GM12878 (cell line): Measurements from ENCODE around the gene C1QL4. TPM values are rescaled to one million over a fixed set of nuclear protein-coding genes. Genes with fewer than 3 reads are reported as not detected.
A peak's percentile ranks its signal among the peaks of the same experiment; 100 is the strongest.

Experiments used
- ATF7 ChIP-seq: fragments of 450-650 bp; IDR thresholded peaks from 2 replicates; pipeline ENCODE4 v1.6.1; 2016; ENCODE audit warnings: low read depth, mild to moderate bottlenecking
- BHLHE40 ChIP-seq, 2 experiments: fragments of 450-650 bp in 1 of 2; IDR thresholded peaks; 2 replicates each; pipeline ENCODE4 v1.6.1; 2011 to 2017; ENCODE audit warnings: low read depth in 2 of 2, borderline replicate concordance in 1 of 2, improper control_type of control experiment in 1 of 2, low read length in 1 of 2, mild to moderate bottlenecking in 1 of 2
- CTCF ChIP-seq, 3 experiments: IDR thresholded peaks in 2 of 3; conservative IDR thresholded peaks in 1 of 3; 2 replicates each; pipeline ENCODE4 v1.5.1; 2011; ENCODE audit warnings: low read depth in 3 of 3, low read length in 3 of 3, mild to moderate bottlenecking in 3 of 3, control low read depth in 2 of 3, moderate library complexity in 2 of 3, inconsistent platforms in 1 of 3, mixed read lengths in 1 of 3; ENCODE audit not compliant: control insufficient read depth in 2 of 3, insufficient read depth in 1 of 3; ENCODE audit errors: extremely low read depth in 1 of 3
- CUX1 ChIP-seq: IDR thresholded peaks from 2 replicates; pipeline ENCODE4 v1.6.1; 2012; ENCODE audit warnings: improper control_type of control experiment, low read depth, low read length; ENCODE audit not compliant: insufficient replicate concordance
- FOXM1 ChIP-seq: IDR thresholded peaks from 2 replicates; pipeline ENCODE4 v1.6.1; 2012; ENCODE audit warnings: low read depth, mild to moderate bottlenecking, inconsistent platforms, low read length, moderate library complexity
- GABPA ChIP-seq: IDR thresholded peaks from 2 replicates; pipeline ENCODE4 v1.6.1; 2014; ENCODE audit warnings: antibody characterized with exemption, low read depth, mild to moderate bottlenecking, inconsistent platforms
- MEF2A ChIP-seq: IDR thresholded peaks from 2 replicates; pipeline ENCODE4 v1.6.1; 2011; ENCODE audit warnings: low read depth, mild to moderate bottlenecking, low read length, moderate library complexity; ENCODE audit not compliant: insufficient read depth
- MTA2 ChIP-seq: fragments of 450-650 bp; IDR thresholded peaks from 2 replicates; pipeline ENCODE4 v1.6.1; 2016; ENCODE audit warnings: low read depth, mild to moderate bottlenecking, moderate library complexity
- MTA3 ChIP-seq: IDR thresholded peaks from 2 replicates; pipeline ENCODE4 v1.6.1; 2012; ENCODE audit warnings: low read length, inconsistent platforms, borderline replicate concordance
- MXI1 ChIP-seq: fragments of 150-350 bp; IDR thresholded peaks from 2 replicates; pipeline ENCODE4 v1.6.1; 2011; ENCODE audit warnings: low read depth, mild to moderate bottlenecking, inconsistent platforms, low read length, improper control_type of control experiment
- NBN ChIP-seq: fragments of 450-650 bp; IDR thresholded peaks from 2 replicates; pipeline ENCODE4 v1.6.1; 2016
- NKRF ChIP-seq: fragments of 450-650 bp; conservative IDR thresholded peaks from 2 replicates; pipeline ENCODE4 v1.6.1; 2017; ENCODE audit warnings: mild to moderate bottlenecking, moderate library complexity
- NR2C1 ChIP-seq: fragments of 450-650 bp; IDR thresholded peaks from 2 replicates; pipeline ENCODE4 v1.6.1; 2017; ENCODE audit warnings: antibody characterized with exemption, mild to moderate bottlenecking, moderate library complexity
- NR2F1 ChIP-seq: fragments of 450-650 bp; conservative IDR thresholded peaks from 2 replicates; pipeline ENCODE4 v1.6.1; 2017; ENCODE audit warnings: mild to moderate bottlenecking
- PBX3 ChIP-seq: IDR thresholded peaks from 2 replicates; pipeline ENCODE4 v1.6.1; 2011; ENCODE audit warnings: mild to moderate bottlenecking, low read depth, low read length, moderate library complexity; ENCODE audit not compliant: insufficient replicate concordance
- POLR2AphosphoS5 ChIP-seq: IDR thresholded peaks from 2 replicates; pipeline ENCODE4 v1.6.1; 2011; ENCODE audit warnings: mild to moderate bottlenecking, low read length, inconsistent platforms
- TBL1XR1 ChIP-seq: IDR thresholded peaks from 2 replicates; pipeline ENCODE4 v1.6.1; 2012; ENCODE audit warnings: low read depth, low read length, improper control_type of control experiment
- TCF3 ChIP-seq: IDR thresholded peaks from 2 replicates; pipeline ENCODE4 v1.6.1; 2012; ENCODE audit warnings: low read depth, mild to moderate bottlenecking, low read length, borderline replicate concordance; ENCODE audit not compliant: insufficient read depth
- YY1 ChIP-seq: IDR thresholded peaks from 2 replicates; pipeline ENCODE4 v1.6.1; 2011; ENCODE audit warnings: low read depth, mild to moderate bottlenecking, low read length
- polyA plus RNA-seq, 11 experiments: library from polyadenylated mRNA; depleted of rRNA in 4 of 11; unstranded in 6 of 11; stranded (reverse) in 5 of 11; fragments of >200 nt; fragmentation: Nextera tagmentation in 4 of 11; fragmentation: Illumina TruSeq in 1 of 11; extraction: Ambion mirVana in 4 of 11; extraction: Trizol in 1 of 11; gene quantifications; 1 replicate in 1 of 11; 2 replicates in 10 of 11; pipeline versions ENCODE4 v1.2.1 to v1.2.3, GENCODE V29; 2011 to 2016; ENCODE audit warnings: inconsistent platforms in 2 of 11, missing spikeins in 2 of 11, low read depth in 1 of 11
- total RNA-seq, 4 experiments: library from RNA; depleted of rRNA in 3 of 4; stranded (reverse); fragments of >200 nt in 3 of 4; fragmentation: Illumina TruSeq in 1 of 4; extraction: Trizol in 1 of 4; gene quantifications; 2 replicates each; pipeline versions ENCODE4 v1.2.1 to v1.2.3, GENCODE V29; 2013 to 2021

The C1QL4 gene
- total and polyA plus RNA-seq, 10 of the 15 experiments (the other 5 are each of a cell fraction or from before 2014, with no cell fraction given): 0.05 TPM; not detected in 9

GRCh38 chr12:49369411-49370145 lies 32.6 kb upstream of the C1QL4 start (continued):
- TF ChIP-seq CTCF (IDR thresholded peaks at IDR 0.05 in 2 of 3, conservative IDR thresholded peaks at IDR 0.05 in 1 of 3; ENCODE audit: control insufficient read depth in 2 of 3, extremely low read depth in 1 of 3, insufficient read depth in 1 of 3, low read depth in 3 of 3, low read length in 3 of 3) (peak; percentile 36 to 65 (median 54)), TBL1XR1 (no peak), PBX3 (peak; percentile 64), GABPA (no peak), NR2F1 (0 out of 2 replicates have a peak, but pooled peaks have one; percentile 6), MEF2A (peak; percentile 79), NKRF (no peak; the same call in 1 of the 2 replicates), ATF7 (no peak), MTA3 (peak; percentile 33; the same call in 1 of the 2 replicates), NBN (peak; percentile 34; the same call in 1 of the 2 replicates), MXI1 (peak; percentile 66; the same call in 1 of the 2 replicates), MTA2 (0 out of 2 replicates have a peak, but pooled peaks have one; percentile 23), POLR2AphosphoS5 (peak; percentile 25; the same call in 1 of the 2 replicates), YY1 (peak; percentile 31; the same call in 1 of the 2 replicates), TCF3 (peak; percentile 79; the same call in 1 of the 2 replicates), FOXM1 (no peak), BHLHE40 (IDR thresholded peaks at IDR 0.05; ENCODE audit: borderline replicate concordance in 1 of 2, low read depth in 2 of 2, low read length in 1 of 2) (peak; percentile 17; a peak in 1 of 4 replicates), CUX1 (peak; percentile 80), NR2C1 (no peak)
